H9 (cell line): ENCODE data around the gene CSMD2. TPM values are rescaled to one million over a fixed set of nuclear protein-coding genes. Genes with fewer than 3 reads are reported as not detected.

Experiments
- DNase-seq: peaks from one replicate; pipeline ENCODE4 v3.0.0-alpha.2; 2017
- H2AFZ ChIP-seq: one replicate; pipeline ENCODE4 v1.6.1; 2013; ENCODE audit warnings: mild to moderate bottlenecking, low read length, control low read depth, moderate library complexity
- H2AK5ac ChIP-seq: 2 replicates; pipeline ENCODE4 v1.6.1; 2013; ENCODE audit warnings: low read length, control low read depth, mixed read lengths; ENCODE audit not compliant: insufficient read length
- H2BK120ac ChIP-seq: one replicate; pipeline ENCODE4 v1.6.1; 2013; ENCODE audit warnings: low read depth, mild to moderate bottlenecking, low read length, control low read depth, inconsistent platforms; ENCODE audit not compliant: poor library complexity, severe bottlenecking
- H2BK12ac ChIP-seq: 2 replicates; pipeline ENCODE4 v1.6.1; 2013; ENCODE audit warnings: low read length, control low read depth, mixed read lengths, low read depth; ENCODE audit not compliant: insufficient read length
- H2BK15ac ChIP-seq: 2 replicates; pipeline ENCODE4 v1.6.1; 2013; ENCODE audit warnings: low read depth, low read length, control low read depth
- H2BK20ac ChIP-seq: one replicate; pipeline ENCODE4 v1.6.1; 2013; ENCODE audit warnings: low read depth, mild to moderate bottlenecking, low read length, control low read depth, inconsistent platforms; ENCODE audit not compliant: poor library complexity, severe bottlenecking
- H2BK5ac ChIP-seq: 2 replicates; pipeline ENCODE4 v1.6.1; 2013; ENCODE audit warnings: low read length, control low read depth, mixed read lengths; ENCODE audit not compliant: insufficient read length
- H3K14ac ChIP-seq: 2 replicates; pipeline ENCODE4 v1.6.1; 2013; ENCODE audit warnings: low read length, control low read depth; ENCODE audit not compliant: insufficient read depth
- H3K18ac ChIP-seq: 2 replicates; pipeline ENCODE4 v1.6.1; 2013; ENCODE audit warnings: low read depth, mild to moderate bottlenecking, mixed read lengths, low read length, control low read depth; ENCODE audit not compliant: insufficient read length
- H3K23ac ChIP-seq: 2 replicates; pipeline ENCODE4 v1.6.1; 2013; ENCODE audit warnings: low read length, control low read depth, mixed read lengths, low read depth; ENCODE audit not compliant: insufficient read length
- H3K23me2 ChIP-seq: 2 replicates; pipeline ENCODE4 v1.6.1; 2013; ENCODE audit warnings: low read depth, mild to moderate bottlenecking, mixed read lengths, low read length, control low read depth; ENCODE audit not compliant: insufficient read length, poor library complexity, severe bottlenecking
- H3K27ac ChIP-seq: 2 replicates; pipeline ENCODE4 v1.5.1; 2013; ENCODE audit warnings: low read length, control low read depth, mixed read lengths, low read depth; ENCODE audit not compliant: insufficient read length
- H3K27me3 ChIP-seq: 2 replicates; pipeline ENCODE4 v1.6.1; 2013; ENCODE audit warnings: low read length, control low read depth, inconsistent platforms; ENCODE audit not compliant: insufficient read depth
- H3K4ac ChIP-seq: 2 replicates; pipeline ENCODE4 v1.6.1; 2013; ENCODE audit warnings: low read depth, mild to moderate bottlenecking, control low read depth, inconsistent platforms, low read length, moderate library complexity
- H3K4me1 ChIP-seq: 2 replicates; pipeline ENCODE4 v1.6.1; 2013; ENCODE audit warnings: low read length, control low read depth, inconsistent platforms; ENCODE audit not compliant: insufficient read depth
- H3K4me2 ChIP-seq: 2 replicates; pipeline ENCODE4 v1.6.1; 2013; ENCODE audit warnings: low read length, control low read depth, mixed read lengths; ENCODE audit not compliant: insufficient read length, insufficient read depth
- H3K56ac ChIP-seq: 2 replicates; pipeline ENCODE4 v1.6.1; 2013; ENCODE audit warnings: low read depth, mild to moderate bottlenecking, mixed read lengths, low read length, control low read depth; ENCODE audit not compliant: insufficient read length
- H3K79me1 ChIP-seq: 2 replicates; pipeline ENCODE4 v1.6.1; 2013; ENCODE audit warnings: low read depth, mild to moderate bottlenecking, moderate library complexity, low read length, control low read depth, inconsistent platforms; ENCODE audit not compliant: insufficient read depth, poor library complexity, severe bottlenecking
- H3K79me2 ChIP-seq: 2 replicates; pipeline ENCODE4 v1.6.1; 2013; ENCODE audit warnings: low read length, control low read depth, inconsistent platforms; ENCODE audit not compliant: insufficient read depth
- H3K9ac ChIP-seq: 2 replicates; pipeline ENCODE4 v1.6.1; 2013; ENCODE audit warnings: low read length, control low read depth, mixed read lengths; ENCODE audit not compliant: insufficient read length; ENCODE audit errors: extremely low read depth
- H3K9me3 ChIP-seq: one replicate; pipeline ENCODE4 v1.6.1; 2013; ENCODE audit warnings: low read depth, low read length, inconsistent platforms; ENCODE audit not compliant: control insufficient read depth
- H3T11ph ChIP-seq: one replicate; pipeline ENCODE4 v1.6.1; 2013; ENCODE audit warnings: mild to moderate bottlenecking, low read length, control low read depth, inconsistent platforms
- H4K20me1 ChIP-seq: one replicate; pipeline ENCODE4 v1.6.1; 2013; ENCODE audit not compliant: control insufficient read depth, insufficient read length, insufficient read depth
- H4K5ac ChIP-seq: 2 replicates; pipeline ENCODE4 v1.6.1; 2013; ENCODE audit warnings: low read depth, mild to moderate bottlenecking, mixed read lengths, low read length, control low read depth; ENCODE audit not compliant: insufficient read length
- H4K8ac ChIP-seq: replicated peaks from 2 replicates; pipeline ENCODE4 v1.6.1; 2013; ENCODE audit warnings: low read length, control low read depth, mixed read lengths, low read depth; ENCODE audit not compliant: insufficient read length
- H4K91ac ChIP-seq: 2 replicates; pipeline ENCODE4 v1.6.1; 2013; ENCODE audit warnings: low read depth, mild to moderate bottlenecking, moderate library complexity, mixed read lengths, low read length, control low read depth; ENCODE audit not compliant: insufficient read length
- H3K27ac Mint-ChIP-seq, 3 experiments: 2 replicates in 2 of 3; 3 replicates in 1 of 3; pipeline ENCODE4 v1.8.0; 2020 to 2021; ENCODE audit warnings: mixed read lengths in 3 of 3, mild to moderate bottlenecking in 1 of 3, moderate library complexity in 1 of 3
- H3K27me3 Mint-ChIP-seq: 2 replicates; pipeline ENCODE4 v1.8.0; 2021; ENCODE audit warnings: low read depth, mild to moderate bottlenecking, moderate library complexity, mixed read lengths
- H3K36me3 Mint-ChIP-seq, 3 experiments: 2 replicates in 2 of 3; 3 replicates in 1 of 3; pipeline ENCODE4 v1.8.0; 2020 to 2021; ENCODE audit warnings: low read depth in 3 of 3, mixed read lengths in 3 of 3; ENCODE audit not compliant: insufficient read depth in 1 of 3
- H3K4me1 Mint-ChIP-seq, 2 experiments: 2 replicates each; pipeline ENCODE4 v1.8.0; 2020; ENCODE audit warnings: mixed read lengths in 2 of 2
- H3K4me3 Mint-ChIP-seq, 2 experiments: 2 replicates in 1 of 2; 3 replicates in 1 of 2; pipeline ENCODE4 v1.8.0; 2020 to 2021; ENCODE audit warnings: mild to moderate bottlenecking in 2 of 2, mixed read lengths in 2 of 2, moderate library complexity in 1 of 2
- H3K9me3 Mint-ChIP-seq, 2 experiments: 2 replicates in 1 of 2; 3 replicates in 1 of 2; pipeline ENCODE4 v1.8.0; 2020; ENCODE audit warnings: mild to moderate bottlenecking in 2 of 2, mixed read lengths in 2 of 2, moderate library complexity in 1 of 2
- WGBS: extraction: QIAGEN DNeasy Blood & Tissue Kit; methylation state at CpG from one replicate; pipeline ENCODE4 v1.1.7; 2013; ENCODE audit warnings: missing lambda C conversion rate, low lambda C conversion rate, mixed read lengths; ENCODE audit not compliant: insufficient read length; ENCODE audit errors: extremely low coverage; 5-methylcytosine and 5-hydroxymethylcytosine counted together
- total RNA-seq: library from RNA; stranded (reverse); gene quantifications from 2 replicates; pipeline ENCODE4 v1.2.1, GENCODE V29; 2021
- TF ChIP-seq, protein P1 (sequence below): fragments of 200-600 bp; sonication (generic); conservative IDR thresholded peaks from 3 replicates; pipeline ENCODE4 v1.8.0; 2021; ENCODE audit warnings: antibody characterized with exemption, mild to moderate bottlenecking

CSMD2 gene
- total RNA-seq, 1 experiment from 2014 or later = 6.4 TPM

DNA sequence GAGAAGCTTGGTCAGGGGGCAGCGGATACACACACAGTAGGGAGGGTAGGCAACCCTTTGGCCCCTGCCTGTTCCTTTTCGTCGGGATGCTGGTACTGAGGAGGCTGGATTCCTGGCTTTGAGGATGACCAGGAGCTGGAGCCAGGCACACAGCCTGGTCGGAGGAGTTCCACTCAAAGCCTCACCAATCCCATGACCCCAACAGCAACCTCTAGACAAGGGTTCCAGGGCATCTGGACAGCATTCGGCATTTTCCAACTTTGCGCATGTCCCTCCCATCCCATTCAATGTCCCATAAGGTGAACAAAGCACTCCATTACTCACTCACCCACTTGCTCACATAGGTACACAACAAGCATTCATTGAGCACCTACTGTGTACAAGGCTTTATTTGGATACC, 343.7 kb downstream of the CSMD2 start:
- DNase-seq = no peak
- no peaks in the 10 kb centered on the region; the same call in 1 of the 2 replicates for H3K27me3 Mint-ChIP-seq
- no peak overlapping the region for H3K4me2 ChIP-seq
- no peak overlapping the region for H3K4me3 Mint-ChIP-seq
- H4K20me1 ChIP-seq = no peaks in the 10 kb centered on the region
- no peak overlapping the region for H4K5ac ChIP-seq
- H2BK120ac ChIP-seq = no peak overlapping the region
- no peak overlapping the region for H3K4ac ChIP-seq
- H2BK5ac ChIP-seq = no peak overlapping the region
- no peak overlapping the region for H2BK15ac ChIP-seq
- H3K9me3 Mint-ChIP-seq = no peaks in the 10 kb centered on the region; a peak in 1 of 5 replicates
- H3K4me1 Mint-ChIP-seq = peaks cover 0 to 2% of the 10 kb centered on the region in 2 experiments; a peak in 1 of 4 replicates
- no peaks in the 10 kb centered on the region for H3K79me2 ChIP-seq
- no peak overlapping the region for H3K27ac ChIP-seq
- no peak overlapping the region for H3K23ac ChIP-seq
- TF ChIP-seq, protein P1, sequence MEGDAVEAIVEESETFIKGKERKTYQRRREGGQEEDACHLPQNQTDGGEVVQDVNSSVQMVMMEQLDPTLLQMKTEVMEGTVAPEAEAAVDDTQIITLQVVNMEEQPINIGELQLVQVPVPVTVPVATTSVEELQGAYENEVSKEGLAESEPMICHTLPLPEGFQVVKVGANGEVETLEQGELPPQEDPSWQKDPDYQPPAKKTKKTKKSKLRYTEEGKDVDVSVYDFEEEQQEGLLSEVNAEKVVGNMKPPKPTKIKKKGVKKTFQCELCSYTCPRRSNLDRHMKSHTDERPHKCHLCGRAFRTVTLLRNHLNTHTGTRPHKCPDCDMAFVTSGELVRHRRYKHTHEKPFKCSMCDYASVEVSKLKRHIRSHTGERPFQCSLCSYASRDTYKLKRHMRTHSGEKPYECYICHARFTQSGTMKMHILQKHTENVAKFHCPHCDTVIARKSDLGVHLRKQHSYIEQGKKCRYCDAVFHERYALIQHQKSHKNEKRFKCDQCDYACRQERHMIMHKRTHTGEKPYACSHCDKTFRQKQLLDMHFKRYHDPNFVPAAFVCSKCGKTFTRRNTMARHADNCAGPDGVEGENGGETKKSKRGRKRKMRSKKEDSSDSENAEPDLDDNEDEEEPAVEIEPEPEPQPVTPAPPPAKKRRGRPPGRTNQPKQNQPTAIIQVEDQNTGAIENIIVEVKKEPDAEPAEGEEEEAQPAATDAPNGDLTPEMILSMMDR = no peak
- no peak overlapping the region for H3K18ac ChIP-seq
- no peak overlapping the region for H3K14ac ChIP-seq
- no peak overlapping the region for H3K27ac Mint-ChIP-seq
- no peak overlapping the region for H4K8ac ChIP-seq
- no peaks in the 10 kb centered on the region for H3K79me1 ChIP-seq
- H3K27me3 ChIP-seq = no peaks in the 10 kb centered on the region
- H2BK20ac ChIP-seq = no peak overlapping the region
- H3K9ac ChIP-seq = no peak overlapping the region
- H3K56ac ChIP-seq = no peak overlapping the region
- no peak overlapping the region for H2AK5ac ChIP-seq
- no peaks in the 10 kb centered on the region for H3K9me3 ChIP-seq
- H2BK12ac ChIP-seq = no peak overlapping the region
- H3K23me2 ChIP-seq = no peaks in the 10 kb centered on the region
- no CpG with 5 or more reads among the region's 6 CpGs for WGBS
- no peak overlapping the region for H3T11ph ChIP-seq
- H3K4me1 ChIP-seq = no peaks in the 10 kb centered on the region
- H2AFZ ChIP-seq = no peak overlapping the region
- peaks cover 5 to 12% (median 8%) of the 10 kb centered on the region in 3 experiments; a peak in 6 of 7 replicates for H3K36me3 Mint-ChIP-seq
- no peak overlapping the region for H4K91ac ChIP-seq
